Glomerular endothelial cell (primary cell): ENCODE results near the gene NEDD8. TPM values are rescaled to one million over a fixed set of nuclear protein-coding genes. Genes with fewer than 3 reads are reported as not detected.
"Not testable (repeated sequence)": the region's sequence is repeated elsewhere in the genome, so short reads cannot be mapped to it uniquely, and the experiment has no call there.

Source experiments
- DNase-seq: peaks from one replicate; pipeline ENCODE4 v3.0.0-alpha.2; 2011; ENCODE audit warnings: low read depth, low spot score; ENCODE audit errors: extremely low read depth
- total RNA-seq: library from RNA; depleted of rRNA; stranded (reverse); fragments of >200 nt; gene quantifications from 2 replicates; pipeline ENCODE4 v1.2.3, GENCODE V29; 2015

NEDD8 gene
- total RNA-seq, 1 donor from 2014 or later, result 226 TPM

DNA sequence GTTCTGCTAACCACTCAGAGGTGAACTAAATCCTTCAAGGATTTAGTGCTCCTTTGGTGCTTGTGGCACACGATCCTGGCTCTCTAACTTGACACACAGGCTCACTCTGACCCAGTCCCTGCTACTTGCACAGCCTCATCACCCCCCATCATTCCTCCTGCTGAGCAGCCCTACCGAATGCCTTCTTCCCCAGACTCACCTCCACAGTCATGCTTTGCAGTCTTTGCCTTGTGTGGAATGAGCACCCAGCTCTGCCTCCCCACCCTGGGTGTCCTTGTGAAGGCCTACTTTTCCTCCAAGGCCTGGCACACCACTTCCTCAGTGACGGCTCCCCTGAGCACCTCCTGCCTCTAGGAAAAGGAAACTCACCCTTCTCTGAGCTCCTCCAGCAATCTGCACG, 18.2 kb upstream of the NEDD8 start:
- no peak for DNase-seq

GRCh38 chr14:24249230-24250021, 17.3 kb upstream of the NEDD8 start:
- DNase-seq, result no peak

DNA sequence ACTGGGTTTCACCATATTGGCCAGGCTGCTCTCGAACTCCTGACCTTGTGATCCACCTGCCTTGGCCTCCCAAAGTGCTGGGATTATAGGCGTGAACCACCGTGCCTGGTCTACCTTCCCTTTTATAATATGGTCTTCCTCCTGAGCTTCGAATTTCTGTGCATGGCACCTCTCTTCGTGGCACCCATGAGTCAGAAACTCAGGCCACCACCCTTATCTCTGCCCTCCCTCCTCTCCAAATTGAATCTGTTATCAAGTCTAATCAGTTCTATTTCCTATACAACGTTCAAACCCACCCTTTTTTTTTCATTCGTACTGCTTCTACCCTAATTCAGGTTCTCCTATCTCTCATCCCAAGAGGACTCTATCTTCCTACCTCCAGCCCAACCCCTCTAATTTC, 15.3 kb upstream of the NEDD8 start:
- DNase-seq, result no peak

- DNase-seq, result no peak
These were observed 14.6 kb upstream of the NEDD8 start for GRCh38 chr14:24246765-24247212.

- not testable (repeated sequence) for DNase-seq
These were observed 13.2 kb upstream of the NEDD8 start for GRCh38 chr14:24245350-24245749.

DNA sequence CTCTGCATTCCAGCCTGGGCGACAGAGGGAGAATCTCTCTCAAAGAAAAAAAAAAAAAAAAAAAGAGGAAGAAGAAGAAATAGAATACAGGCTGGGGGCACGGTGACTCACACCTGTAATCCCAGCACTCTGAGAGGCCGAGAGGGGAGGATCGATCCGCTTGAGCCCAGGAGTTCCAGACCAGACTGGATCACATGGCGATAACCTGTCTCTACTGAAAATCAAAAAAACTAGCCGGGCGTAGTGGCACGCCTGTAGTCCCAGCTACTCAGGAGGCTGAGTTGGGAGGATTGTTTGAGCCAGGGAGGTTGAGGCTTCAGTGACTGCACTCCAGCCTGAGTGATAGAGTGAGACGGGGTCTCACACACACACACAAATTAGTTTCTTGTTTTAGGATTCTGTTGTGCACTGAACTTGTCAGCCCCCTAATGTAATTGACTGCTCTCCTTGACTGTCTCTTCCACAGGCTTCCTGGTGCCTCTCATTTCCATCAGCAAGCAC, 11.2 kb upstream of the NEDD8 start:
- DNase-seq, result no peak

- DNase-seq, result no peak
These were observed 9.8 kb upstream of the NEDD8 start for GRCh38 chr14:24241829-24242443.

DNA sequence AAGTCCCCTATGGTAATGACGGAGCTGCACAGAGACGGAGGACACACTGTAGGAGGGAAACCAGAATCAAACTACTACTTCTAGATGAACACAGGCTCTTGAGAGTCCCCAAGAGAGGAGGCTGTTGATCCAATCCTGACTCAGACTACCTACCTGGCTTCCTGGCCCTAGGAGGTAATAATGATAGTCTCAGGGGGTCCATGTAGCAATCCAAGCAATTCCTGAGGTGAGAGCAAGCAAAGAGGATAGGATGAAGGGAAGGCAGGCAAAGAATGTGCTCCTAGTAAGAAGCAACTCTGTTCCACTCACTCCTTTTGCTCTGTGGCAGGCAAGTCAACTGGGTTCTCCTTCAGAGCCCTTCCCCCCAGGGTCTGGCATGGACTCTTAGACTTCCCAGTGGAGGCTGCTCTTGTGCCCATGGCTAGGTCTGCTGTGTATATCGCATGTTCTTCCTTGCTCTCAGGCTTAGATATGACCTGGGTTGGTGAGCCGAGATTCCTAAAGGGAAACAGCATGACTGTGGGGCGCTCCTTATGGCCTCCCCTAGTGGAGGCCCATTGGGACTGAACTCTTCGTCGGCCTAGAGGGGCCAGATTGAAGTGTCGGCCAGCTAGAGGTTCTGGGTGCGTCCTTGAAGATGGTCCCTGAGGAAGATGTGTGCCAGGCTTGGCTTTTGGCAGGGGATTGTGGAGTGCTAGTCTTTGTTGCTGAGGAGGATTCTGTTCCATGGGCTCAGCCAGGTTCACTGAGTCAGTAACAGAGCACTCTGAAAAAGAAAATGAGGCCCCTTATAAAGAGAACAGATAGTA, 8.1 kb upstream of the NEDD8 start:
- no peak for DNase-seq

DNA sequence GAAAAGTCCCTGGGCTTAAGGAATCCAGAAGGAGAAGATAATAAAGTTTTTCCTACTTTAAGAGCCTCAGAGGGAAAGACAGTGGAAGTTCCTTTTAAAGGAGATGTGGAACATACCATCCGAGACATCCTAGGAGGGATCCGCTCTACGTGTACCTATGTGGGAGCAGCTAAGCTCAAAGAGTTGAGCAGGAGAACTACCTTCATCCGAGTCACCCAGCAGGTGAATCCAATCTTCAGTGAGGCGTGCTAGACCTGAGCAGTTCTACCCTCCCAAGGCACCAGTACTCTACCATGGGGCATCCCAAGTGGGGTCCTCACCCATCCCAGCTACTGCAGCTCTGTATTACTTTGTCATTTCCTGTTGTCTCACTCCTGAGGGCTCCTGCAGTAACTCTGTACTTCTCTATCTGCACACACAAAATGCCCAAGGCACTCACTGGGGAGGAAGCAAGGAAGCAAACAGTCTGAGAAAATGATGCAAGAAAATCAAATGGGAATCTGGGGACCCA, 6.4 kb upstream of the NEDD8 start:
- no peak for DNase-seq

DNA sequence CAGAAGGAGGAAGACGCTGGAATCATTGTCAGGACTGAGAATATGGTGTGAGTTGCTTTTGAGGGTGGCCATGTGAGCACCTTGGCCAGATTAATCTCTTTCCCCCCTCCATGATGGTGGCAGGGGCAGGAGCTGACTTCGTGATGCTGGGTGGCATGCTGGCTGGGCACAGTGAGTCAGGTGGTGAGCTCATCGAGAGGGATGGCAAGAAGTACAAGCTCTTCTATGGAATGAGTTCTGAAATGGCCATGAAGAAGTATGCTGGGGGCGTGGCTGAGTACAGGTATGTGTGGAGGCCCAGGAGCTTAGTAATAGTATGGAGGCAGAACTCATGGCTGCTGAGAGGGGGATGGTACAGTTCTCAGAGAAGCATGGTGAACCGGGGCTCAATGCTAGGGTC, 6.0 kb upstream of the NEDD8 start:
- no peak for DNase-seq

GRCh38 chr14:24237463-24237955, 5.3 kb upstream of the NEDD8 start:
- DNase-seq, result no peak

- DNase-seq, result no peak
These were observed 4.7 kb upstream of the NEDD8 start for GRCh38 chr14:24236689-24237462.

GRCh38 chr14:24235804-24236688, 3.9 kb upstream of the NEDD8 start:
- no peak for DNase-seq

DNA sequence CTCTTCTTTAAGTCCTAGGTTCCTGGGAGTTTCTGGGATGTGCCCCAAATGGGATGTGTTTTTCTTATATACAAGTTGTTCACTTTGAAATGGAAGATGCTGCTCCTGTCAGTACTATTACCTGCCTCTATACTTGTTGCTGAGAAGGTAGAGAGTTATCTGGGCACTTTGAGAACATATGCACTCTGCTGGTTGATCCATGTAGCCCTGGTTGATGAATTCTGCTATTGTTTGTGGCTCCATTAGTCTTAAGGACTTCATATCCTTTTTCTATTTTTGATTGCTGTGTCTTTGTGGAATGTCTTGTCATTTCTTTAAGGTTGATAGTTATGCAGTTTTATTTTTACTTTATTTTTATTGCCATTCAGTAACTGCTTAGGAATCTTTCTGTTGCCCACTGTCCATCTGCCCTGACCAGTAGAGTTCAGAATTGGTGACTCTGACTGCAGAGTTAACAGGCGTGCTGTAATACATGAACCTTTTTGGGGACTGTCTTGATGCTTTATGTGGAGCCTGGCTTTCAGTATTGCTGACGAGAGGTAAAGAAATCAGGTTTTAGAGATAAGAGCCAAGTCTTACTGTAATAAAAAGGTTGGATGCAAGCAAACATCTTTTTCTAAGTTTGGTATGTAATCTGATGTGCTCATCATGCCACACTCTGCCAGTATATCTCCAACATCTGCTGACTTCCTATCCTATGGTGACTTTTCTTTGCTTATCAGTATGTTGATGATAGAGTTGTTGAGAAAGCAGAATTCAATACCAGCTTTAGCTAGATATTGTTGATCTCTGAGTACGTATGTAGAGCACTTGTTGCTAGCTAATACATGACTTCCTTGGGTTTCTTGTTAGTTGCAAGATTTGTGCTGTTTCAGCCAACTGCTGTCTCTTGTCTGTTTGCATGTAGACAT, 2.2 kb upstream of the NEDD8 start:
- no peak for DNase-seq

GRCh38 chr14:24233538-24233866, 1.3 kb upstream of the NEDD8 start:
- DNase-seq, result no peak

DNA sequence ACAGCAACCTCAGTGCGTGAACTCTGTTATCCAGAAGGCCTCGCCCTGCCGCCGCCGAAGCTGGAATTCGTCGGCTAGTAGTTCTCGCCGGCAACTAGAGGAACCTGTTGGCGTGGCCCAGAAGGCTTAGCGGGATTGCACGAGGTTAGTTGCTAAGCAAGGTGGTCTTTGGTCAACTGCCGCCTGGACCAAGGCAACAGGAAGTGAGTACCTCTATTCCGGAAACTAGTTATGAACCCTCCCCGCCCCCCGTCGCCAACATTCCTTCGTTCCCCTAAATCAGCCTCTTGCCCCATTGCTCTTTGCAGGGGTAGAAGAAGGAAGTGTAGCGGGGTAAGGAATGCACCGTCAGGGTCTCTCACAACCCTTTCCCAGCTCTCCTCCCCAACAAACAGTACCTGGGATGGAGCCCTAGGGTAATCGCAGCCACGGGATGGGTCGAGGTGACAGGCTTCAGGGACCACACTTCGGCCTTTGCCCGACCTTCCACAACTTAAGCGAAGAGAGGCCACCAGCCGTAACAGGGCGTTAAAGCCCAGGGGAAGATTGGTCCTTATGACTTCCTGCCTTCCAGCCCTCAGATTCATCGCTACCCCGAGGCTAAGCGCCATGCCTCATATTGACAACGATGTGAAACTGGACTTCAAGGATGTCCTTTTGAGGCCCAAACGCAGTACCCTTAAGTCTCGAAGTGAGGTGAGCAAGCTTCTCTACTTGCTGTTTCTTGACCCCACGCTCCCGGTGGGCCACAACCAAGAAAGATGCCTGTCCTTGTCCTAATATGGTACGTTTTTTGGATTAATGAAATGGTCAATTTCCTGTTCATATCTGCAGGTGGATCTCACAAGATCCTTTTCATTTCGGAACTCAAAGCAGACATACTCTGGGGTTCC, 724 bp upstream of the NEDD8 start, which contains the start of gene GMPR2:
TSS of gene GMPR2 (plus strand) at position 285 of the 893 bp plus-strand sequence. CDS start at position 610, 325 bp downstream.
- DNase-seq, result no peak
